K562 (cell line): ENCODE data around the gene PSMD14. TPM values are rescaled to one million over a fixed set of nuclear protein-coding genes. Genes with fewer than 3 reads are reported as not detected.

Source experiments
- ATAC-seq: fragments of 200-7000 bp; cut with Tn5 transposase; 3 replicates; pipeline ENCODE4 v1.9.1; 2020; ENCODE audit warnings: moderate library complexity
- BruUV-seq: library from RNA; stranded (reverse); fragments of 400-500 nt; replicated peaks from 2 replicates; lab custom pipeline; 2021; lab: Mats Ljungman, UMichigan
- CTCF ChIA-PET: fragments of 300-600 bp; formaldehyde crosslinking; extraction: SDS; loops from one replicate; lab custom pipeline; 2021; ENCODE audit warnings: low intra/inter-chr PET ratio; lab: Yijun Ruan, JAX
- POLR2A ChIA-PET: fragments of 300-600, 350-650 bp; sonication (Branson Sonifier 250); formaldehyde crosslinking; extraction: SDS; loops from one replicate; lab custom pipeline; 2021; ENCODE audit warnings: antibody characterized with exemption, inconsistent platforms; lab: Yijun Ruan, JAX
- DNase-seq, 4 experiments: peaks; one replicate each; pipeline versions ENCODE4 v3.0.0 to v3.0.0-alpha.2; 2011 to 2018; ENCODE audit warnings: low spot score in 3 of 4, mixed read lengths in 3 of 4; ENCODE audit errors: extremely low read depth in 1 of 4
- FAIRE-seq: peaks from 2 replicates; lab custom pipeline; 2011; peaks lifted over from hg19 to GRCh38; lab: Jason Lieb, UNC
- H2AFZ ChIP-seq: 2 replicates; pipeline ENCODE4 v1.6.0; 2011; ENCODE audit warnings: low read depth, low read length, control low read depth, inconsistent platforms
- H3K27ac ChIP-seq: fragments of 200-600 bp; 3 replicates; pipeline ENCODE4 v1.8.0; 2011; ENCODE audit warnings: low read depth, mild to moderate bottlenecking, control low read depth, inconsistent platforms, low read length, moderate library complexity, mixed read lengths; ENCODE audit errors: extremely low read depth
- H3K27me3 ChIP-seq, 2 experiments: fragments of 300-600 bp in 1 of 2; 2 replicates in 1 of 2; 3 replicates in 1 of 2; pipeline versions ENCODE4 v1.6.0 to v1.8.0; 2011; ENCODE audit warnings: inconsistent platforms in 2 of 2, low read length in 2 of 2, mild to moderate bottlenecking in 1 of 2, mixed read lengths in 1 of 2, moderate library complexity in 1 of 2; ENCODE audit not compliant: control insufficient read depth in 2 of 2, insufficient read depth in 2 of 2
- H3K36me3 ChIP-seq: fragments of 300-600 bp; 3 replicates; pipeline ENCODE4 v1.8.0; 2011; ENCODE audit warnings: mild to moderate bottlenecking, low read length, inconsistent platforms; ENCODE audit not compliant: control insufficient read depth, insufficient read depth
- H3K4me1 ChIP-seq, 2 experiments: fragments of 200-600 bp in 1 of 2; replicated peaks in 1 of 2; 2 replicates in 1 of 2; 3 replicates in 1 of 2; pipeline versions ENCODE4 v1.5.1 to v1.8.0; 2011; ENCODE audit warnings: inconsistent platforms in 2 of 2, low read length in 2 of 2, mild to moderate bottlenecking in 1 of 2, mixed read lengths in 1 of 2, moderate library complexity in 1 of 2; ENCODE audit not compliant: control insufficient read depth in 2 of 2, insufficient read depth in 2 of 2
- H3K4me2 ChIP-seq: 2 replicates; pipeline ENCODE4 v1.6.1; 2011; ENCODE audit warnings: low read length, control low read depth, inconsistent platforms, mixed read lengths; ENCODE audit not compliant: insufficient read depth
- H3K4me3 ChIP-seq: fragments of 200-600 bp; sonication (generic), shearing (Covaris generic); 2 replicates; pipeline ENCODE4 v1.5.1; 2016; ENCODE audit warnings: control low read depth, inconsistent platforms
- H3K79me2 ChIP-seq: fragments of 200-600 bp; 3 replicates; pipeline ENCODE4 v1.8.0; 2011; ENCODE audit warnings: low read length, inconsistent platforms; ENCODE audit not compliant: control insufficient read depth, insufficient read depth
- H3K9ac ChIP-seq, 2 experiments: 2 replicates each; pipeline versions ENCODE4 v1.6.0 to v1.6.1; 2011; ENCODE audit warnings: low read depth in 2 of 2, low read length in 2 of 2, control low read depth in 1 of 2, inconsistent platforms in 1 of 2, mild to moderate bottlenecking in 1 of 2, mixed read lengths in 1 of 2; ENCODE audit not compliant: insufficient read depth in 1 of 2
- H3K9me1 ChIP-seq: one replicate; pipeline ENCODE4 v1.6.0; 2011; ENCODE audit warnings: inconsistent platforms, mild to moderate bottlenecking, low read length, moderate library complexity; ENCODE audit not compliant: control insufficient read depth, insufficient read depth
- H3K9me3 ChIP-seq: replicated peaks from 2 replicates; pipeline ENCODE4 v1.5.1; 2011; ENCODE audit warnings: low read depth, low read length, inconsistent platforms; ENCODE audit not compliant: control insufficient read depth, insufficient read depth
- H4K20me1 ChIP-seq: replicated peaks from 2 replicates; pipeline ENCODE4 v1.6.1; 2011; ENCODE audit warnings: low read length, inconsistent platforms, mixed read lengths; ENCODE audit not compliant: control insufficient read depth, insufficient read depth
- ARID2 ChIP-seq: fragments of 450-650 bp; IDR thresholded peaks from 2 replicates; pipeline ENCODE4 v1.6.1; 2017; ENCODE audit warnings: antibody characterized with exemption, mild to moderate bottlenecking
- ATF1 ChIP-seq, 2 experiments: fragments of 450-650 bp in 1 of 2; IDR thresholded peaks; 2 replicates each; pipeline ENCODE4 v1.6.1; 2016; ENCODE audit warnings: missing compliant biosample characterization in 1 of 2, missing genetic modification characterization in 1 of 2
- ATF7 ChIP-seq: fragments of 450-650 bp; IDR thresholded peaks from 2 replicates; pipeline ENCODE4 v1.7.1; 2014; ENCODE audit warnings: mild to moderate bottlenecking, moderate library complexity
- E2F8 ChIP-seq: fragments of 450-650 bp; IDR thresholded peaks from 2 replicates; pipeline ENCODE4 v1.7.1; 2018; ENCODE audit warnings: mild to moderate bottlenecking, low read depth; ENCODE audit not compliant: partially characterized antibody
- FOXM1 ChIP-seq, 2 experiments: fragments of 450-650 bp in 1 of 2; sonication (generic) in 1 of 2; formaldehyde crosslinking in 1 of 2; IDR thresholded peaks; 2 replicates each; pipeline versions ENCODE4 v1.6.1 to v1.9.0; 2017 to 2022; ENCODE audit warnings: low read depth in 2 of 2, mild to moderate bottlenecking in 2 of 2, missing genetic modification reagents in 1 of 2, moderate library complexity in 1 of 2
- FOXO4 ChIP-seq: fragments of 450-650 bp; formaldehyde crosslinking; IDR thresholded peaks from 2 replicates; pipeline ENCODE4 v1.4.0; 2020; ENCODE audit warnings: mild to moderate bottlenecking, moderate library complexity
- HNRNPUL1 ChIP-seq: fragments of 200-400 bp; formaldehyde crosslinking; IDR thresholded peaks from 2 replicates; pipeline ENCODE4 v1.6.1; 2017; ENCODE audit warnings: low read length
- ID3 ChIP-seq, 2 experiments: fragments of 250-450 bp in 1 of 2; fragments of 450-650 bp in 1 of 2; sonication (Bioruptor Pico) in 1 of 2; IDR thresholded peaks; 2 replicates each; pipeline versions ENCODE4 v1.6.1 to v1.8.0; 2016 to 2021; ENCODE audit warnings: mild to moderate bottlenecking in 2 of 2, moderate library complexity in 2 of 2, missing compliant biosample characterization in 1 of 2, missing genetic modification characterization in 1 of 2
- KDM1A ChIP-seq, 2 experiments: fragments of 450-650 bp; IDR thresholded peaks; 2 replicates each; pipeline ENCODE4 v1.6.1; 2016; ENCODE audit warnings: mild to moderate bottlenecking in 2 of 2
- RBM39 ChIP-seq: fragments of 200-400 bp; formaldehyde crosslinking; optimal IDR thresholded peaks from 2 replicates; pipeline ENCODE3; 2018; ENCODE audit warnings: low read depth, low read length
- SETDB1 ChIP-seq: IDR thresholded peaks from one replicate; pipeline ENCODE4 v1.6.1; 2012; ENCODE audit warnings: low read length, control low read depth, inconsistent platforms
- USF1 ChIP-seq: sonication (generic); formaldehyde crosslinking; IDR thresholded peaks from 2 replicates; pipeline ENCODE4 v1.9.0; 2022; ENCODE audit warnings: mild to moderate bottlenecking, missing genetic modification reagents
- XRCC3 ChIP-seq: fragments of 450-650 bp; IDR thresholded peaks from 2 replicates; pipeline ENCODE4 v1.6.1; 2017; ENCODE audit warnings: mild to moderate bottlenecking, moderate library complexity
- ZNF512 ChIP-seq: IDR thresholded peaks from 2 replicates; pipeline ENCODE4 v1.6.1; 2016; ENCODE audit warnings: missing genetic modification characterization, missing compliant biosample characterization
- ZZZ3 ChIP-seq: fragments of 450-650 bp; IDR thresholded peaks from 2 replicates; pipeline ENCODE4 v1.6.1; 2016; ENCODE audit warnings: antibody characterized with exemption, mild to moderate bottlenecking, moderate library complexity
- WGBS: fragments of 100-300 bp; shearing (Covaris generic); methylation state at CpG from one replicate; pipeline ENCODE4 v1.1.6; 2016; ENCODE audit warnings: low coverage, mixed read lengths; ENCODE audit not compliant: insufficient coverage; ENCODE audit errors: missing lambda C conversion rate; 5-methylcytosine and 5-hydroxymethylcytosine counted together
- in situ Hi-C: fragments of 300-500 bp; cut with MboI; formaldehyde crosslinking; loops from 4 replicates; pipeline ENCODE4 v1.15.0; 2018; ENCODE audit warnings: inconsistent platforms, mixed read lengths
- intact Hi-C: fragments of 100-400 bp; cut with micrococcal nuclease; formaldehyde crosslinking; loops from 2 replicates; pipeline ENCODE4 v1.14.2; 2022
- polyA plus RNA-seq, 8 experiments: library from polyadenylated mRNA; depleted of rRNA in 4 of 8; stranded (reverse) in 5 of 8; unstranded in 3 of 8; fragments of >200 nt; fragmentation: Nextera tagmentation in 2 of 8; fragmentation: Illumina TruSeq in 1 of 8; extraction: Ambion mirVana in 2 of 8; extraction: Trizol in 1 of 8; gene quantifications; 2 replicates each; pipeline versions ENCODE4 v1.2.1 to v1.2.3, GENCODE V29; 2011 to 2014; ENCODE audit warnings: inconsistent platforms in 1 of 8, missing spikeins in 1 of 8
- total RNA-seq, 7 experiments: library from RNA; depleted of rRNA in 6 of 7; stranded (reverse); fragments of >200 nt in 6 of 7; fragmentation: Illumina TruSeq in 2 of 7; extraction: Trizol in 2 of 7; gene quantifications; 2 replicates each; pipeline versions ENCODE4 v1.2.1 to v1.2.3, GENCODE V29; 2011 to 2021; ENCODE audit warnings: low replicate concordance in 1 of 7

Gene PSMD14
- total and polyA plus RNA-seq, 9 of the 15 experiments (the other 6 are each of a cell fraction or from before 2014, with no cell fraction given): 151 to 515 (median 228) TPM

GRCh38 chr2:161422816-161423403 lies 114.7 kb downstream of the PSMD14 start:
- BruUV-seq: no TSS peak
- Histone ChIP-seq H3K79me2 (no peaks in the 10 kb centered on the region), H3K9me1 (no peaks in the 10 kb centered on the region), H3K36me3 (no peaks in the 10 kb centered on the region), H2AFZ (no peak overlapping the region), H3K4me2 (no peak overlapping the region), H3K9ac (no peak overlapping the region), H3K27me3 (peaks cover 55 to 63% of the 10 kb centered on the region in 2 experiments), H4K20me1 (no peaks in the 10 kb centered on the region), H3K4me3 (no peak overlapping the region), H3K27ac (no peak overlapping the region), H3K4me1 (peaks cover 0 to 22% of the 10 kb centered on the region in 2 experiments; a peak in 2 of 5 replicates), H3K9me3 (no peaks in the 10 kb centered on the region)
- intact Hi-C loops: no loop called here
- DNase-seq: no peak
- ATAC-seq: no peak
- no peak for FAIRE-seq
- WGBS: 39% methylated on average over 6 of the region's 11 CpGs
- in situ Hi-C loops: no loop called here
- POLR2A ChIA-PET: no interaction called here
- CTCF ChIA-PET: no interaction called here
- TF ChIP-seq E2F8 (no peak), RBM39 (no peak), SETDB1 (no peak), ARID2 (no peak), FOXO4 (CRISPR knock-in tag) (no peak), ZNF512 (no peak), HNRNPUL1 (no peak), FOXM1 (IDR thresholded peaks at IDR 0.05; ENCODE audit: low read depth) (no peak), FOXM1 (CRISPR knock-in tag; IDR thresholded peaks at IDR 0.05; ENCODE audit: low read depth) (no peak), KDM1A (IDR thresholded peaks at IDR 0.05) (no peak), XRCC3 (no peak), ZZZ3 (no peak), ATF1 (CRISPR knock-in tag; IDR thresholded peaks at IDR 0.05) (no peak), ATF1 (tag; IDR thresholded peaks at IDR 0.05) (no peak), ATF7 (no peak), ID3 (CRISPR knock-in tag; IDR thresholded peaks at IDR 0.05) (no peak), ID3 (tag; IDR thresholded peaks at IDR 0.05) (no peak), USF1 (CRISPR knock-in tag) (no peak)
